GM23338 (cell line): ENCODE results near the gene ZBP1. TPM values are rescaled to one million over a fixed set of nuclear protein-coding genes. Genes with fewer than 3 reads are reported as not detected.

ENCODE experiments used
- ATAC-seq: fragments of 200-7000 bp; cut with Tn5 transposase; 3 replicates; pipeline ENCODE4 v1.9.1; 2020
- DNase-seq: peaks from one replicate; pipeline ENCODE4 v3.0.0-alpha.2; 2015; ENCODE audit warnings: low spot score
- H2AFZ ChIP-seq: fragments of 200-600 bp; sonication (generic); 2 replicates; pipeline ENCODE4 v1.8.0; 2016; ENCODE audit warnings: antibody characterized with exemption, mild to moderate bottlenecking, moderate library complexity
- H3F3A ChIP-seq: fragments of 200-600 bp; sonication (generic); replicated peaks from 2 replicates; pipeline ENCODE4 v1.8.0; 2017; ENCODE audit warnings: antibody characterized with exemption, mixed run types, low read depth
- H3K27ac ChIP-seq: fragments of 200-600 bp; sonication (generic); 2 replicates; pipeline ENCODE4 v1.6.1; 2016; ENCODE audit warnings: low read depth
- H3K27me3 ChIP-seq: fragments of 200-600 bp; sonication (generic); 2 replicates; pipeline ENCODE4 v1.8.0; 2016; ENCODE audit warnings: mild to moderate bottlenecking, mixed run types, moderate library complexity; ENCODE audit not compliant: insufficient read depth
- H3K36me3 ChIP-seq: fragments of 200-600 bp; sonication (generic); 2 replicates; pipeline ENCODE4 v1.8.0; 2016; ENCODE audit warnings: mild to moderate bottlenecking; ENCODE audit not compliant: insufficient read depth
- H3K4me1 ChIP-seq: fragments of 200-600 bp; sonication (generic); 2 replicates; pipeline ENCODE4 v1.8.0; 2016; ENCODE audit warnings: mild to moderate bottlenecking, moderate library complexity; ENCODE audit not compliant: insufficient read depth
- H3K4me2 ChIP-seq: fragments of 200-600 bp; sonication (generic); 2 replicates; pipeline ENCODE4 v1.7.1; 2017; ENCODE audit warnings: mixed run types
- H3K4me3 ChIP-seq: fragments of 200-600 bp; sonication (generic); 2 replicates; pipeline ENCODE4 v1.6.1; 2016; ENCODE audit warnings: mixed run types
- H3K79me2 ChIP-seq: fragments of 200-600 bp; sonication (generic); replicated peaks from 2 replicates; pipeline ENCODE4 v1.8.0; 2017; ENCODE audit warnings: mild to moderate bottlenecking; ENCODE audit not compliant: insufficient read depth
- H3K9me2 ChIP-seq: fragments of 200-600 bp; sonication (generic); 2 replicates; pipeline ENCODE4 v1.8.0; 2017; ENCODE audit not compliant: insufficient read depth
- H4K20me1 ChIP-seq: fragments of 200-600 bp; sonication (generic); replicated peaks from 2 replicates; pipeline ENCODE4 v1.8.0; 2017; ENCODE audit warnings: mild to moderate bottlenecking; ENCODE audit not compliant: insufficient read depth
- H3K27ac Mint-ChIP-seq: 2 replicates; pipeline ENCODE4 v1.8.0; 2020; ENCODE audit warnings: inconsistent platforms, mild to moderate bottlenecking, moderate library complexity, mixed read lengths
- H3K27me3 Mint-ChIP-seq: 3 replicates; pipeline ENCODE4 v1.8.0; 2022; ENCODE audit warnings: low read depth, mild to moderate bottlenecking, moderate library complexity, mixed read lengths, inconsistent platforms; ENCODE audit not compliant: insufficient read depth, poor library complexity
- H3K36me3 Mint-ChIP-seq: 3 replicates; pipeline ENCODE4 v1.8.0; 2021; ENCODE audit warnings: low read depth, mild to moderate bottlenecking, inconsistent platforms, moderate library complexity, mixed read lengths
- H3K4me1 Mint-ChIP-seq: 3 replicates; pipeline ENCODE4 v1.8.0; 2020; ENCODE audit warnings: mild to moderate bottlenecking, inconsistent platforms, mixed read lengths
- H3K4me3 Mint-ChIP-seq: 3 replicates; pipeline ENCODE4 v1.8.0; 2021; ENCODE audit warnings: moderate library complexity, mild to moderate bottlenecking, inconsistent platforms, mixed read lengths
- H3K9me3 Mint-ChIP-seq: 3 replicates; pipeline ENCODE4 v1.8.0; 2020; ENCODE audit warnings: moderate library complexity, mild to moderate bottlenecking, inconsistent platforms, mixed read lengths
- CREB1 ChIP-seq: fragments of 250-450 bp; sonication (Bioruptor Pico); IDR thresholded peaks from 2 replicates; pipeline ENCODE4 v1.5.0; 2020; ENCODE audit warnings: low read depth, mild to moderate bottlenecking, moderate library complexity
- CTCF ChIP-seq, 2 experiments: fragments of 200-600 bp in 1 of 2; sonication (generic) in 1 of 2; conservative IDR thresholded peaks; 2 replicates each; pipeline versions ENCODE4 v1.5.1 to v1.6.1; 2016 to 2017; ENCODE audit warnings: antibody characterized with exemption in 2 of 2, low read depth in 2 of 2, mild to moderate bottlenecking in 2 of 2, moderate library complexity in 1 of 2
- EZH2 ChIP-seq: fragments of 200-600 bp; sonication (generic); IDR thresholded peaks from one replicate; pipeline ENCODE4 v1.8.0; 2017; ENCODE audit warnings: antibody characterized with exemption, mild to moderate bottlenecking, low read depth; ENCODE audit not compliant: unreplicated experiment
- EZH2phosphoT487 ChIP-seq: fragments of 200-600 bp; sonication (generic); IDR thresholded peaks from one replicate; pipeline ENCODE4 v1.8.1; 2018; ENCODE audit warnings: antibody characterized with exemption; ENCODE audit not compliant: unreplicated experiment
- JUNB ChIP-seq: IDR thresholded peaks from one replicate; pipeline ENCODE4 v1.6.1; 2016; ENCODE audit warnings: antibody characterized with exemption; ENCODE audit not compliant: unreplicated experiment
- POLR2AphosphoS5 ChIP-seq: IDR thresholded peaks from 2 replicates; pipeline ENCODE4 v1.6.1; 2016; ENCODE audit warnings: antibody characterized with exemption, low read depth
- STAT1 ChIP-seq: IDR thresholded peaks from one replicate; pipeline ENCODE4 v1.6.1; 2016; ENCODE audit warnings: antibody characterized with exemption; ENCODE audit not compliant: unreplicated experiment
- ZNF114 ChIP-seq: fragments of 250-450 bp; sonication (Bioruptor Pico); IDR thresholded peaks from 2 replicates; pipeline ENCODE4 v1.5.0; 2020; ENCODE audit warnings: mild to moderate bottlenecking, moderate library complexity
- ZNF331 ChIP-seq: fragments of 250-450 bp; sonication (Bioruptor Pico); IDR thresholded peaks from 2 replicates; pipeline ENCODE4 v1.5.0; 2020; ENCODE audit warnings: low read depth, mild to moderate bottlenecking, moderate library complexity
- ZNF462 ChIP-seq: fragments of 250-450 bp; sonication (Bioruptor Pico); IDR thresholded peaks from 2 replicates; pipeline ENCODE4 v1.5.0; 2020; ENCODE audit warnings: mild to moderate bottlenecking, moderate library complexity
- polyA plus RNA-seq: library from polyadenylated mRNA; unstranded; fragments of >200 nt; fragmentation: Nextera tagmentation; extraction: Ambion mirVana; gene quantifications from 2 replicates; pipeline ENCODE4 v1.2.1, GENCODE V29; 2016
- total RNA-seq: library from RNA; depleted of rRNA; stranded (reverse); fragments of >200 nt; shearing (Covaris generic); gene quantifications from 2 replicates; pipeline ENCODE4 v1.2.3, GENCODE V29; 2014
- TF ChIP-seq, protein P1 (sequence below): IDR thresholded peaks from 2 replicates; pipeline ENCODE4 v1.6.1; 2016; ENCODE audit warnings: antibody characterized with exemption

ZBP1 gene
- total and polyA plus RNA-seq, 2 experiments from 2014 or later: not detected

DNA sequence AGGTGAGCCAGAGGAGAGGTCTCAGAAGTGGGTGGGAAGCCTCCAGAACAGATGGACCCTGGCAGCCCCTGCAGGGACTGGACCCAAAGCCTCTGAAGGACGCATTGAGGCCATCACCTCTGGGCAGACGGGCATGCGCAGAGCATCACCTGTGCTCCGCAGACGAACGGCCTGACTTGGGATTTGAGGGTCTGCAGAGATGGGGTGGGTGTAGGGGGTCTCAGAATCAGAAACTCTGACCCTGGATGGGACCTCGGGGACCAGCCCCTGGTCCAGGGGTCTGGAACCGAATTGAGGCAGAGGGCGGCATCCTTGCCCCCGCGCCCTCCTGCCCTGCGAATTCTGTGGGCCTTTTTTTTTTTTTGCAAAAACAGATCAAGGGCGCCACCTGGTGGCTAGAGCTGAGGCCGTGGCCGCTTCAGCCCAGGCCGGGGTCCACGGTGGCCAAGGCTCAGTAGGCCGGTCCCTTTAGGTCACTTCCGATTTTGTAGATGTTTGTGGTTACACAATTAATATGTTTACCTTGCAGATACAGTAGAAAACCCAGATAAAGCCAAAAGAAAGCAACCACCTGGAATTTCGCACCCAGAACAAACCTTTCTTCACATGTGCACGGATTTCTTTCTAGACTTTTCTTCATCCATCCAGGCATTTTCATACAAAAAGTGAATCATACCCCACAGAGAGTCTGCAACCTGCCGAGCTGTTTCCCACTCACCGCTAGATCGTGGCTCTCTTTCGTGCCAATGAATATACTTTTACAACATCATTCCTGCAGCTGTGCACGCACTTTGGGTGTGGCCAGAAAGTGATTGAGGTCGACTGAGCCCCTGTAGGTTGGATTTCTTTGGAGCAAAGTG is 25.9 kb downstream of the ZBP1 start:
- ATAC-seq (peak; percentile 51), DNase-seq (peak; percentile 78)
- Histone ChIP-seq H3K4me3 (no peak overlapping the region), H3K27me3 (no peaks in the 10 kb centered on the region), H3K4me2 (no peak overlapping the region), H3K4me1 (no peaks in the 10 kb centered on the region; the same call in 1 of the 2 replicates), H2AFZ (no peak overlapping the region), H3K36me3 (no peaks in the 10 kb centered on the region), H4K20me1 (no peaks in the 10 kb centered on the region), H3K79me2 (no peaks in the 10 kb centered on the region), H3K9me2 (no peaks in the 10 kb centered on the region), H3K27ac (no peak overlapping the region), H3F3A (0 out of 2 replicates have a peak, but pooled peaks cover 3% of the 10 kb centered on the region)
- no peak overlapping the region for H3K27ac Mint-ChIP-seq
- H3K36me3 Mint-ChIP-seq: no peaks in the 10 kb centered on the region
- H3K9me3 Mint-ChIP-seq: no peaks in the 10 kb centered on the region; the same call in 2 of the 3 replicates
- no peak overlapping the region for H3K4me3 Mint-ChIP-seq
- peaks cover 15% of the 10 kb centered on the region for H3K27me3 Mint-ChIP-seq
- H3K4me1 Mint-ChIP-seq: peaks cover 10% of the 10 kb centered on the region
- no peak for TF ChIP-seq POLR2AphosphoS5
- TF ChIP-seq CTCF (conservative IDR thresholded peaks at IDR 0.05; ENCODE audit: low read depth in 2 of 2): peak; percentile 70 to 77
- no peak for TF ChIP-seq ZNF331
- TF ChIP-seq EZH2: no peak
- TF ChIP-seq ZNF114 (CRISPR knock-in tag): no peak
- TF ChIP-seq, protein P1, sequence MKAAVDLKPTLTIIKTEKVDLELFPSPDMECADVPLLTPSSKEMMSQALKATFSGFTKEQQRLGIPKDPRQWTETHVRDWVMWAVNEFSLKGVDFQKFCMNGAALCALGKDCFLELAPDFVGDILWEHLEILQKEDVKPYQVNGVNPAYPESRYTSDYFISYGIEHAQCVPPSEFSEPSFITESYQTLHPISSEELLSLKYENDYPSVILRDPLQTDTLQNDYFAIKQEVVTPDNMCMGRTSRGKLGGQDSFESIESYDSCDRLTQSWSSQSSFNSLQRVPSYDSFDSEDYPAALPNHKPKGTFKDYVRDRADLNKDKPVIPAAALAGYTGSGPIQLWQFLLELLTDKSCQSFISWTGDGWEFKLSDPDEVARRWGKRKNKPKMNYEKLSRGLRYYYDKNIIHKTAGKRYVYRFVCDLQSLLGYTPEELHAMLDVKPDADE: no peak
- no peak for TF ChIP-seq EZH2phosphoT487
- no peak for TF ChIP-seq JUNB

DNA sequence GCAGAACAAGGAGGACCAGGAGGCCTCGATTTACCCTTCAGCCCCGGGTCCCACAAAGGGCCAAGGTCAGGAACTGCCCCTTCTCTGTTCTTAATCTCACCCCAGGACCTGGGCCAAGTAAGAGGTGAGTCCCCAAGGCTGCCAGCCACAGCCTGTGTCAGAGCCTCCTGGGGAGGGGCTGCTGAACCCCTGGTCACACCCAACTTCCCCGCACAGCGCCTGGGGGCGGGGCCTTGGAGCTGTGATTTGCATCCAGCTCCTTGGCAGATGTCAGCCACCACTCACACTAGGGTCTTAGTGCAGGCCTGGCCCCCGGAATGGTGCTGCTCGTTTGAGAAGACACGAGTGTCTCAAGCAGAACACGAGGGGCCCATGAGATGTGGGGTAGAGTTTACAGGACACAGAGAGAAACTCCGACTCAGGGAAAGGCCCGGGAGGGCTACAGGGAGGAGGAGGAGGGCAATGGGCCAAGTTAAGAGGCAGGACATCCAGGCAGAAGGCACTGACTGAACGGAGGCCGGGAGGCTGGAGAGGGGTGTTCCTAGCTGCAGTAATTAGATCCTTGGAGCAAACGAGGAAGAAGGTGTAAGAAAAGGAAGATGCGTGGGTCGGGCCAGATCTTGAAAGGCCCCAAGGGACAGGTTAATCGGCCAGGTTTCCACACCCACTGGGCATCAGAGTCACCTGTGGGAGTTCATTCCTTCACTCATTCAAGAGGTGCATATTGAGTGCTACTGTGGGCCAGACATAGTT is 26.9 kb downstream of the ZBP1 start:
- Histone ChIP-seq H3K9me2 (no peaks in the 10 kb centered on the region), H3K79me2 (no peaks in the 10 kb centered on the region), H3K4me1 (no peaks in the 10 kb centered on the region; the same call in 1 of the 2 replicates), H3K27me3 (no peaks in the 10 kb centered on the region), H3K4me3 (no peak overlapping the region), H3K36me3 (no peaks in the 10 kb centered on the region), H3F3A (0 out of 2 replicates have a peak, but pooled peaks cover 3% of the 10 kb centered on the region), H3K4me2 (no peak overlapping the region), H3K27ac (no peak overlapping the region), H4K20me1 (no peaks in the 10 kb centered on the region), H2AFZ (no peak overlapping the region)
- Mint-ChIP-seq H3K4me3 (no peak overlapping the region), H3K36me3 (no peaks in the 10 kb centered on the region), H3K4me1 (peaks cover 10% of the 10 kb centered on the region), H3K27ac (no peak overlapping the region), H3K9me3 (no peaks in the 10 kb centered on the region; the same call in 2 of the 3 replicates), H3K27me3 (peaks cover 15% of the 10 kb centered on the region)
- DNase-seq: peak; percentile 23
- peak; percentile 8; the same call in 1 of the 3 replicates for ATAC-seq
- no peak for TF ChIP-seq ZNF462 (CRISPR knock-in tag)
- TF ChIP-seq STAT1: no peak
- TF ChIP-seq CREB1 (CRISPR knock-in tag): no peak
